GM19463 (cell line): Measurements from ENCODE around the gene STAMBPL1.
"Not testable (repeated sequence)": the region's sequence is repeated elsewhere in the genome, so short reads cannot be mapped to it uniquely, and the experiment has no call there.

Source experiments
- ATAC-seq: cut with Tn5 transposase; IDR thresholded peaks from one replicate; pipeline ENCODE4 v1.9.1; 2021; ENCODE audit warnings: mild to moderate bottlenecking, moderate library complexity; ENCODE audit not compliant: unreplicated experiment

STAMBPL1 gene

DNA sequence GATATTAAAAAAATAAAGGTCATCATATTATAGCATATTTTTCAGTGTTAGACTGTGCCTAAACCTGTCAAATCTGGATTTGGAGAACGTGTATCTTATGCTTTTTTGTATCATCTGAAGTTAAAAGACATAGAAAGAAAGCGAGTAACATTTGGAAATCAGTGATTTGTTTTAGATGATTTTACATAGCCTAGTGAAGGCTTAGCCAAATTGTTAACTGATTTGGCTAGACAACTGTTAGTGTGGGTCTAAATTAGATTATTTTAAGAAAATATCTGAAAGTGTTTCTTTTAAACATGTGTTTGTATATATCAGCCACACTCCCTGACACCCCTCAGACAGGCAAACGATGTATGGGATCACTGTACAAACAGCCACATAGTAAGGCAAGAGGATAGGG, 36.9 kb downstream of the STAMBPL1 start:
- ATAC-seq: no peak

DNA sequence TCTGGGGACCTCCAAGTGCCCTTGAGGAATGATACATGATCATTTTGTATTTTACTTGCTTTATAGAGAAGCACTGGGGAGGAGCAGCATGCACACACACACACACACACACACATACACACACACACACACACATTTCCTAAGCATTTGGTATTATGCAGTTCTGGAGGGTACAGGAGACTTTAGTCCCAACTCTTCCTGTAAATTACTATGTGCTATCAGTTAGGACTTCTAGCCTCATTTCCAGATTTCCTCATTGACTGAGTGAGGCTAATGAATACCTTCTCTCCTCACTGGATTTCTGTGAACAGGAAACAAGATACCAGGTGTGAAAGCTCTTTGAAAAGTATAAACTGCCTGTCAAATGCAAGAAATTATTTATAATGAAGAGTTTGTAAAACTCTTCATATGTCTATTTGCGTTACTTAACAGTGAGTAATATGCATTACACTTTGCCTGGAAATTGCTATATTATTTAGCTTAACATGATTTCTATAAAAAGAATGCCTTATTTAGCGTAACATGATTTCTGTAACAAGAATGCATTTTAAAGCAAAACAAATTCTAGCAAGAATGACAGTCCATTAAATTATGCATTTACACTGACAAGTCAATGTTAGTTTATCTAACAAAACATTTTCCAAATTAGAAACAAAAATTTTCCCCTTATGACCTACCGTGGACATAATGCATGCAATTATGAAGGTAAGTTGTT, 38.3 kb downstream of the STAMBPL1 start:
- ATAC-seq: no peak

DNA sequence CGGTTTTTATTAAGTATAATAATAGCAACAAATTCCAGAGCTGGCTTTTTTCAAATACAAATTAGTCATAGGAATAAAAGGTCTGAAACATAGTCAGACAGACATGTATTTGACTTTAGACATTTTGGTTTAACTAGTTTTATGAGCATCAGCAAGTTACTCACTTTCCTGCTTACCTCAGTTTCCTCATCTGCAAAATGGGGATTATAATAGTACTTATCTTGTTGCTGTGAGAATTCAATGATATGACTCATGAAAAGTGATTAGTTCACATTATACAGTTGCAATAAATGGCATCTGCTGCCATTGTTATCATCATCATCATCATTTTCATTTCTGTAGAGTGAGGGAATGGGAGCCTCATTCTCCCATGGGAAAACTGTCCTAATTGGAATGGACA, 39.0 kb downstream of the STAMBPL1 start:
- ATAC-seq: no peak

DNA sequence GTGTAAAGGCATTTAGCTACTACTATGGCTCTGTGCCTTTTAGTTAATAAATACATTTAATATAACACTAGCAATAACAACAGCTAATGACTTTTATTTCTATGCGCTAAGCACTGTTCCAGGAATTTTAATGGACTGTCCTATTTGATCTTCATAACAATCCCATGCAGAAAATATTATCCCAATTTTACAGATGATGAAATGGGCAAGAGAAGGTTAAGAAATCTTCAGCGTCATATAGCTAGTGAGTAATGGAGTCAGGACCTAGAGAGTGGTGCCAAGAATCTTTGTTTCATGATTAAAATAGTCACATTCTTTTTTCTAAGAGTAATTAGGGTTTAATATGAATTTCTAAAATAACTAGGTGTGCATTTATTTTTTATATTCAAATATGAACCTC, 40.2 kb downstream of the STAMBPL1 start:
- ATAC-seq: no peak

DNA sequence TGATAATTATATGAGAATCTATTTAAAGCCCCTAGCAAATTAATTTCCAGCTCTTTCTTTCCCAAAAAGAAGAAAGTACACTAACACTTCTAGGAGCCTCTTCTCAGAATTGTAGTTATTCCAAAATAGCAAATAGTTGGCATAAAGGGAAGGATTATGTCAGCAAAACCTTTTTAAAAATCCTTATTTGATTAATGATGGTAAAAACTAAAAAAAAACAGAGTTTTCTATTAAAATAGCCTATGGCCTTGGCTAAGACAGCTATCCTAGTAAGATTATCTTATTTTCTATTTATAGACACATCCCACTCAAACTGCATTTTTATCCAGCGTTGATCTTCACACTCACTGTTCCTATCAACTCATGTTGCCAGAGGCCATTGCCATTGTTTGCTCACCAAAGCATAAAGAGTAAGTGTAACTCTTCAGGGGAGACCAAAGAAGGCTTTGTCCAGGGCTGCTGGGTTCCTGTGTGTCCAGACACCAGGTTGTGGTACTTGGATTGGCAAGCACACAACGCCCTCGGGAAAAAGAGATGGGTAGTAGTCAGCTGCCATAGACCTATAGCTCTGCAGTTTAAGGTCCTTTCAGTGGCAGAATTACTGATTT, 41.0 kb downstream of the STAMBPL1 start:
- no peak for ATAC-seq

DNA sequence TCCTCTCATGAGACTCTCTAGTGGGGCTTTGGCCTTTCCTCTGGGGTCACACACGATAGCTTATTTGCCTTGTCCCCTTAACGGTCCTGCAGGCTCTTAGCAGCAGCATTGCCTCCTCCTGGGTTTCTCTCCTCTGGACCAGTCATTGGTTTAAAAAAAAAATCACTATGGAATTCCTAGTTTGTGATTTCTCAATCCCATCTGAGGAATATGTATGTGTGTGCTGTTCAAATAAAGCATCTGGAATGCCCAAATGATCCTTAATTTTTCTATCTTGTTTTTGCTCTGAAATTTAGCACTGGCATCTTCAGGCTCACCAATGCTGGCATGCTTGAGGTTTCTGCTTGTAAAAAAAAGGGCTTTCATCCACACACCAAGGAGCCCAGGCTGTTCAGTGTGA, 42.0 kb downstream of the STAMBPL1 start:
- ATAC-seq: no peak

DNA sequence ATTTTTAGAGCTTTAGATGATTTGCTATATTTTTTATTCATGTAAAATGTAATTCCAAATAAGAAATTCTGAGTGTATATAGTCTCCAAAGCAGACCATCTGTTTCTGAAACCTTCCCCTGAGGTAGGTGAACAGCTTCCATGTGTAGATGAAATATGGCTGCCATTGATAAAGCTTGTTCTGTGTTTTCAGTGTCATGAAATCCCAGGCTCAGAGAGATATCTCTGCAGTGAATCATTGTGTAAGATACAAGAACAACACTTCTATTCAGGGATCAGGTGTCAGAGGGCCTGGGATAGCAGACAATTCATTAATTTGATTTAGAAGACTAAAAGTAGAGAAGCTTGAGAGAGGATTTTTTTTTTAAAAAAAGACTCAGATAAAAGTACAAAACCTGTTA, 43.5 kb downstream of the STAMBPL1 start:
- ATAC-seq: no peak

DNA sequence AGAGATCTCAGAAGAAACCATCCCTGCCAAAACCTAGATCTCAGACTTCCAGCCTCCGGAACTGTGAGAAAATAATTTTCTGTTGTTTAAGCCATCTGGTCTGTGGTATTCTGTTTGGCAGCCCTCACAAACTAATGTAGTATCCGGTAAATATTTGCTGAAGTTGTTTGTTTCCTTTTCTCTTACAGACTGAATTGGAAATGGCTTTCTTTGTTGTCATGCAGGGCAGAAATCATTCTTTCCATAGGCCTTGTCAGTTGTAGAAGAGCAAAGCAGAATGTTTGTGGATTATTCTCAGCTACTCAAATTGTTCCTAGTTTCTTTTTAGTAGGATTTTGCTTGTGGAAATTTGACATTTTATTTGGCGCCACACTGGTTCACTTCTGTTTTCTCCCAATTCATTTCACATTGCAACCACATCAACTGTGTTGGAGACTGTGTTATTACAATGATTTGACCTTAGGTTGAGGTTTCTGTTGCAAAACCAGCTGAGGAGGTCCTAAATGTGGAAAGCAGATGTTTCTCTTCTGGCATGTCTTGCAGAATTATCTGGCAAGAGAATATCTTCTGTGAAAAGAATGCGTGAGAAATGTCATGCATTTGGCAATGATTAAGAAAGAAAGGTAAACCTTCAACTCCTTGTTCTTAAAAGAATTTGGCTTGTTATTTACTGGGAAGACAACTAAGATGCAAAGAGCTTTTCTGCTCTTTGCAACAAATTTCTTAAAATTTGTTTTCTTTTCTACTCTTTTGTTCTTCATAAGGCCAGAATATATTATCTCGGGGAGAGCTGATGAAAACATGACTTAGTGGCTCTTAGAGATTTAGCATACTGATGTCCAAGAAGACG, 46.7 kb downstream of the STAMBPL1 start:
- ATAC-seq: no peak

DNA sequence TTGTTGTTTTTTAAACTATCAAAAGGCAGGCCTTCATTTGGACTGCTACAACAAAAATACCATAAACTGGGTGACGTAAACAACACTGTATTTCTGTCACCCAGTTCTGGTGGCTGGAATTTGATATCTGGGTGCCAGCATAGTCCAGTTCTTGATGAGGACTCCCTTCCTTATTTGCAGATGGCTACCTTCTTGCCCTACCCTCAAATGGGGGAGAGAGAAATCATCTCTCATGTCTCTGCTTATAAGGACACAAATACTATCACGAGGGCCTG, 47.3 kb downstream of the STAMBPL1 start:
- no peak for ATAC-seq

DNA sequence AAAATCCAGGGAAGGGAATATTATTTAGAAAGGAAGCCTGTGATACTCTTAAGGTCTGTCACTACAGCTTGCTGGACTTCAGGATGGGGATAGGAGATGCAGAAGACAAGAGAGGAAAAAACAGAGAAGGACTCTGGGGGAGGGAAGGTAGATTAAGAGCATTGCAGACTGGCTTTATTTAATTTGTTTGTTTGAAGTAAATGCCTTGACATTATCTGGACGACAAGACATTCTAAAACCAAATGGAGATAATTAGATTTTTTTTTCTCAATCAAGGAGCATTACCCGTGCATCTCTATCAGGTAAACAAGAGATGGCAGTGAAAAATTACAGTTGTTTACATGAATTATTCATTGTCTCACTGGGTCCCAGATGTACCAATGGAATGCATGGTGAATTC, 48.2 kb downstream of the STAMBPL1 start:
- no peak for ATAC-seq

DNA sequence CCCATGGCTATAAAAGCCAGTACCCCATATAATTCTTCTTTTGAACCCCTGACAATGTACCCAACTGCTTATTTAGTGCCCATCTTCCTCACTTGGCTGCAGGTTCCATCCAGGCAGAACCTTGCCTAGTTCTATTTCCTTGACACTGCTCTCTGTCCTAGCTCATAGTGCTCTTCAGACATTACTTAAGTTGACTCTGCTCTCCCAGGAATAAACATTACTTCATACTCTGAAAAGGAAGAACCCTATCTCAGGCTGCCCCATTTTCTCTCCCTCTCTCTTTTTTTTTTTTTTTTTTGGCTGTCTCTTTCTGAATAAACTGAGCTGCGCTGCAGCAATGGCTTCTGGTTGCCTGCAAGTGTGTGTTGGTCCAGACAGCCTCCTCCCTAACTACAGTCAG, 51.5 kb downstream of the STAMBPL1 start:
- no peak for ATAC-seq

DNA sequence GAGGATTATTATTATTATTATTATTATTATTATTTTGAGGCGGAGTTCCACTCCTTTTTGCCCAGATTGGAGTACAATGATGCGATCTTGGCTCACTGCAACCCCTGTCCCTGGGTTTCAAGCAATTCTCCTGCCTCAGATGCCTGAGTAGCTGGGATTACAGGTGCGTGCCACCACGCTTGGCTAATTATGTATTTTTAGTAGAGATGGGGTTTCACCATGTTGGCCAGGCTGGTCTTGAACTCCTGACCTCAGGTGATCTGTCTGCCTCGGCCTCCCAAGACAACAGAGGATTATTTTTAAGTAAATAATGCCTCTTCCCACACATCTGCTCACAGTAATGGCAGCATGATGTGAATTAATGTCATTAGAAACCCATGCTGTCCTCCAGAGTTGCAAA, 52.0 kb downstream of the STAMBPL1 start:
- ATAC-seq: not testable (repeated sequence)

DNA sequence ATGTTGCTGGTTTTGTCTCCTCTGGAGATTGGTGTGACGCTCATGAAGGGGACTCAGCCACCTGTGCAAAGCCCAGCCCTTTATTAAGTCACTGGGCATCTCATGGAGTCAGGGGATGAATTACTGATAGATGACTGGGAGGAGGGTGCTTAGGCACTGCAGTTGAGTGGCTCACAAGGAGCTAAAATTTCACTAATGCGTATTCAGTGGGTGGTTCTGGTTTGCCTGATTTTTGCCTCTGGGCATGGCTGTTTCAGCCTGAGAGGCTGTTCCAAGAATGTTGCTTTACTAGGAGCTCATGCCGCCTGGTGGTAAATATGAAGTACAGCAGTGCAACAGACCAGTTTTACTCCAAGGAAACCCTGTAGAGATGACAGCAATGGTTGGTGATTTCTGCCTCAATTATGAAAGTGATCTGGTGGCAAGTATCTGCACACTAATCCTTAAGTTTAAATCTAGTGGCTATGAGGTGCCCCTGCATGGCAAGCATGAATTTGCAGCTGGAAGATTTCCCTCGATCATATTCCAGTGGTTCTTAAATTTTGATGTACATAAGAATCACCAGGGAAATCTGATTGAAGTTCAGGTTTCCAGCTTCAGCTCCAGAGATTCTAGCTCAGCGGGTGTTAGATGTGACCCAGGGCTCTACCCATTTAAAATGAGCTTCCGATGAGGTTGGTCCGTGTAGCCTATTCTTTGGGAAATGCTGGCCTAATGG, 52.7 kb downstream of the STAMBPL1 start:
- peak; percentile 58 for ATAC-seq

DNA sequence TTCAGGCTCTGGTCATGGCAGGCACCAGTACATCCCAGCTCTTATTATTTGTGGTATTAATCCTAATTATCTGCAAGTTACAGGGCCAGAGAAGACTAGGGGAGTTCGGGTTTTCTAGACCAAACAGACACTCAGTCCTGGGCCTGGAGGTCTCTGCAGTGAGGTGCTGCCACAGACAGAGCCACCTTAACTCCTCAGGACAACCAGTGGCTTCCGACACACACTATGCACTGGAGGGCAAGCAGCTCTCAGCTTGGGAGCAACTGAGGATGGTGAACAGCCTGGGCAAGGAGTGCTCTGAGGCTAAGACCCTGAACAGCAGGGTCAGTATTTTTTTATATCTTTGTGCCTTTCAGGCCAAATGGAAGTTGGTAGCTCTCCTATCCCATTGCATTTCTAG, 53.5 kb downstream of the STAMBPL1 start:
- ATAC-seq: no peak

DNA sequence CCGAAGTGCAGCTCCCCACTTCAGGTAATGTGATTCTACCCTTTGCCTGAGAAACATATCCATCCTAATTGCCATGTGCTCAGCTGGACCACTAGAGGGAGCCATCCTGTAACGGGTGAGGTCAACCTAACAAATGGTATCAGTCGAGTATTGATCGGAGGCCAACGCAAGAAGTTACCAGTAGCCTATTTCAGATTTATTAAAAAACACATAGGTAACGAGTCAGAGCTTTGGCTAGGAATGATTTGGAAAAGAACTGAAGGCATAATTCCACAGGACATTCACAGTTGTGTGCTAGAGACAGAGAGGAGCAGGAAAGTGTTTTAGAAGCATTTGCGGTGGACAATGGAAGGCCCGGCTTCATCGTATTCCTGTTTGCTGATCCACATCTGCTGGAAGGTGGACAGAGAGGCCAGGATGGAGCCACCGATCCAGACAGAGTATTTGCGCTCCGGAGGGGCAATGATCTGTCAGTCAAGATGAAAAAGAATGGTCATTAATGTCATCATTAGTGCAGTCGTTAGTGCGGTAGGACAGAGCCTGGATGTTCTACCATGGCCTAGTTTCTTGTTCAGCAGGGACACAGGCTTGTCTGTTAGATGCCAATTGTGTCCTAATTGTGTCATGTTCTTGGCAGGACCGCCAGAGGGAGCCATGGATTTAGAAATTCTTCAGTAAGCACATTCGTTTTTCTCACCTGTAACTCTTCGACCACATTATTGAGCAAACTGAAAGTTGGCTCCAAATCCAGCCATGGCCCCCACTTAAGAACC, 55.0 kb downstream of the STAMBPL1 start:
- ATAC-seq: peak; percentile 40

DNA sequence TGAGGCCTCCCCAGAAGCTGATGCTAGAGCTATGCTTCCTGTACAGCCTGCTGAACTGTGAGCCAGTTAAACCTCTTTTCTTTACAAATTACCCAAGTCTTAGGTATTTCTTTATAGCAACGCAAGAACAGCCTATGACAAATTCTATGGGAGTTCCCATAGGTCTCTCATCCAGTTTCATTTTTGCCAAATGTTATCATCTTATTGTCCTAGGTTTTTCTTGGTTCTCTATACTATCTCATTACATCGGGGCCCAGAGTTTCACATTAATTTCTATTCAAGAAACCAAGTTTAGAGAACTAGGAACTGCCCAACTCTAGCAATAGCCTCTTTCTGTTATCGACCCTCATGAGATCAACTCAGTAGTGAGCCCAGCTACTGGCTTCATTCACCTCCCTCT, 56.6 kb downstream of the STAMBPL1 start:
- ATAC-seq: no peak

DNA sequence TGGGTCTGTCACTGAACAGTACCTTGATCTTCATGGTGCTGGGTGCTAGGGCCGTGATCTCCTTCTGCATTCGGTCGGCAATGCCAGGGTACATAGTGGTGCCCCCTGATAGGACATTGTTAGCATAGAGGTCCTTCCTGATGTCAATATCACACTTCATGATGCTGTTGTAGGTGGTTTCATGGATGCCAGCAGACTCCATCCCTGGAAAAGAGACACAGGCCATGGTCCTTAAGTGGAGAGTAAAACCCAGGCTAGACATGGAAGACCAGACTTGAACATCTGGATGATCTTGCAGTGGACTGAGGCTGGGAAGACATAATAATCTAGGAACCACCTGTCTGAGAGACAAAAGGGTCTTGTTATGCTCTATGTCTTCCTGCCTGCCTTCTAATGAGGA, 58.0 kb downstream of the STAMBPL1 start:
- no peak for ATAC-seq

DNA sequence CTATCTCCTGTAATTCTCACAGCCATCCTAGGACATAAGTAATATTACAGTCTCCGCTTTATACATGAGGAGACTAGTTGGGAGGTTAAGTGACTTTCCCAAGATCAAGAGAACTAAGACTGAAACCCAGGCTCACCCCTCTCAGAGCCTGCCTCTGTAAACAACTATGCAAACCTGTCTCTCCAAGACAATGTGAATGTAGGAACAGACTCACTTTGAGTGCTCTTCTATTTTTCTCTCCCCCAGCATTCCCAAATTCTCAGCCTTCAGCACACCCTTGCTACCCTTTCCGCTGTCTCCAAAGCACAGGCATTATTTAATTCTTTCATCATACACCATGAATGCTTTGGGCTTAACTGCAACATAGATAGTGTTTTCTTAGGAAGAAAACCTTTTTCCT, 58.9 kb downstream of the STAMBPL1 start:
- ATAC-seq: no peak

DNA sequence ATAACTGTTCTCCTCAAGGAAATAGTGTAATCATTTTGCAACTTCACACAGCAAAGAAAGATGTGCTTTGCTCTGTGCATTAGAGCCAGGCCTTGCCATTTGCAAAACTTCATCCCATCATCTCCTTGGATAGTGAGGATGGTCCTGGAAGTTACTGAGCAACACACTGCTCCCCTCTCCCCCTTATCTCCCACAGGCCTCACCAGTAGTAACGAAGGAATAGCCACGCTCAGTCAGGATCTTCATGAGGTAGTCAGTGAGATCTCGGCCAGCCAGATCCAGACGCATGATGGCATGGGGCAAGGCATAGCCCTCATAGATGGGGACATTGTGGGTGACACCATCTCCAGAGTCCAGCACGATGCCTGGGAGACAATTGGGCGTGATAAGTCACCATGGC, 61.0 kb downstream of the STAMBPL1 start:
- ATAC-seq: no peak

DNA sequence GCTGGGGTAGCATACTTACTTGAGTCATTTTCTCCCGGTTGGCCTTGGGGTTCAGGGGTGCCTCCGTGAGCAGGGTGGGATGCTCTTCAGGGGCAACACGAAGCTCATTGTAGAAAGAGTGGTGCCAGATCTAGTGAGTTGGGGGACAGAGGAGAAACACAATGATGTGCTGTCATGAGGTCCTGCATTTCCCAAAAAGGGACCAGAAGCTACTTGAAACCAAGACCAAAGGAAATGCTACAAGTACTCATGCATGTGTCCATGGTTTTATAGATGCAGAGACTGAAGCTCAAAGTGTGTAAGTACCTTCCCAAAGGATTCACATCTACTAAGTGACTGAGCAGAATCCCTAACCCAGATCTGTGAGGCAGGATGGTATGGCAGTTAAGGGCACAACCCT, 63.7 kb downstream of the STAMBPL1 start:
- no peak for ATAC-seq

DNA sequence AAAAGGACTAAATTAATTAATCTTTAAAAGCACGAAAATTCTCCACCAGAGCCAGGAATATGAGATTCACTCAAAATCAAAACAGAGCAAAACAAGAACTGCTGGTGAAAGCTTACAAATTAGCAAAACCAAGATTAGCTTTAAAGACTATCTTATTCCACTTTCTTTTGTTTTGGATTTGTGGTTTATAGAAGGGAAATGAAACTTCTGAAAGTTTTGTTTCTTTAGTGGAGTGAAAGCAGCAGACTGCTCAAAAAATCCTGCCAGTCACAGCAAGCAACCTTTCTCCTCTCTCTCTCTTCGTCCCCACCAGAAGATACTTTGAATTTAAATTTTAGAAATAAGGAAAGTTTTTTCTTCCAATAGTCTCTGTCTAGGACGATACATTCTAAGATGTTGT, 64.8 kb downstream of the STAMBPL1 start:
- no peak for ATAC-seq
